NCI-H1092 treated with DMSO at 0.1 percent for 48 hours (cell line): ENCODE results near the gene BBLN.
"Not testable (repeated sequence)": the region's sequence is repeated elsewhere in the genome, so short reads cannot be mapped to it uniquely, and the experiment has no call there.

Experiments
- DNase-seq: peaks from one replicate; lab custom pipeline; 2025; lab: John Stamatoyannopoulos, UW

Gene BBLN

DNA sequence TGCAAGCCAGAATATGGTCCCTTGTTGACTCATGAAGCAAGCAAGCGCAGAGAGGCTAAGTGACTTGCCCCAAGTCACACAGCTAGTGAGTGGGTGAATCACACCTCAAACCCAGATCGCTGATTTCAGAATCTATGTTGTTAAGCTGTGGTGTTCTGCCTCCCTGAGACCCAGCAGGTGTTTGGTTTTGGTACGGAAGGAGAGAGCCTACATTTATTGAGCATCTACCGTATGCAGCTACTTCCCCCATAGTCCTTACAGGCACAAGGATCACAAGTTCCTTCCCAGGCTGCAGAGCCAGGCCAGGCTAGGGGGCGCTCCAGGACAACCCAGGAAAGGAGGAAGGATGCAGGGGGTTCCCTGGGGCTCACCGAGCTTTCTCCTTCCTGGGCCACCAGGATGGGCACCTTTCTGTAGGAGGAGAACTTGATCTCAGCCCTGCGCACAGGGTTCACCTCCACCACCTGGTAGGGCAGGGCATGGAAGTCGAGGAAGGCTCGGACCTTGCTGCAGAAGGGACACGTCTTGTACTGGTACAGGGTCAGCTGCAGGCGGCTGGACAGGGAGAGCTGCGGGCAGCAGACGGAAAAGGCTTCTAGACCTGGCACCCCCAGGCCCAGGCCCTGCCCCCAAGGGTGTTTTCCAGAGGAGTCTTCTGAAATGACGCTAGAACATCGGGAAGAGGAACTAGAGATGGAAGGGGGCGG lies 35.0 kb upstream of the BBLN start:
- DNase-seq = peak; percentile 13

DNA sequence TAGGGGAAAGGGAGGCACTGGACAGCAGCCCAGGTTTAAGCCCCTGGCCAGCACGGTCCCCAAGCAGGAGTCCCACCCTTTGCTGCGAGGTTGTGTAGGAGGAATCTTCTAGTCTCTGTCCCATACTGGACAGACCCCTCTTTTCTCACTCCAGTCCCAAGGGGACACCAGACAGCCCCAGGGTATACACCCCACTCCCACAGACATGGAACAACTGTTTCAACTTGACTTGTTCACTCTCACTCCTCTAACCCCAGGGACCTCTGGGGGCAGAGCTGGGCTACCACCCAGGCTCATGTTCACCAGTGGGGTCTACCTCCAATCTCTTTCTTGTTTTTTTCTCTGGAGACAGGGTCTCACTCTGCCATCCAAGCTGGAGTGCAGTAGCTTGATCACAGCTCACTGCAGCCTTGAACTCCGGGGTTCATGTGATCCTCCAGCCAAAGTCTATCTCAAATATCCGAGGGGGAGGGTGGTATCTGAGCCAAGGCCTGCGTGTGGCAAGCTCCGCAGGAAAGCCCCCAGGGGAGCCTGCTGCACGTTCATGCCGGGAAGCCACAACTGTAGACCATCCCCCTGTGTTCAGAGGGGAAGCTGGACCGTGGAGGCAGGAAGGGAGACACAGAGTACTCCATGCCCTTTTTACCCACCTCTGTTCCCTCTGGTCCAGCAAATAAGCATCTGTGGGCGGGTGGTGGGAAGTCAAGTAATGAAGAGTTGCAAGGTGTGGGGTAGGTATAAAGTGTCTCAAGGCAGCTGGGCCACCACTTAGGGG lies 34.3 kb upstream of the BBLN start:
- DNase-seq = no peak

DNA sequence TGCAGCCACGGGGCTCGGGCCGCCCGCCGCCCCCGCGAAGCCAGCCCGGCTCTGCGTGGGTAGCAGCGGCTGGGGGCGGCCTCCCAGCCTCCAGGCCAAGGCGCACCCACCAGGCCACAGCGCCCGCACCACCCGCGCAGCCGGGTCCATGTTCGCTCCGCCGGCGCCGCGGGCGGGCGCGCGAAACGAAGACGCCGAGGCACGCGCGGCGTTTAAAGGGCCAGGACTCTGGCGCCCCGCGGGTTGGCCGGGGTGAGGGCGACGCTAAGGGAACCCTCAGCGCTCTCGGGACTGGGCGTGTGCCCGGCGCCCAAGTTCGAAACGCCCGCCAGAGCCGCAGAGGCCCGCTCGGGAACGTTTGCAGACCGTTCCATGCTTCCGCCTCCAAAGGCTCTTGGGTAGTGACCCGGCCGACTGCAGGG lies 32.5 kb upstream of the BBLN start, which contains the start of gene PTGES2:
PTGES2 (minus strand) TSS at position 162 of the 422 bp plus-strand sequence; CDS start at position 150, 12 bp downstream.
- peak; percentile 84 for DNase-seq

DNA sequence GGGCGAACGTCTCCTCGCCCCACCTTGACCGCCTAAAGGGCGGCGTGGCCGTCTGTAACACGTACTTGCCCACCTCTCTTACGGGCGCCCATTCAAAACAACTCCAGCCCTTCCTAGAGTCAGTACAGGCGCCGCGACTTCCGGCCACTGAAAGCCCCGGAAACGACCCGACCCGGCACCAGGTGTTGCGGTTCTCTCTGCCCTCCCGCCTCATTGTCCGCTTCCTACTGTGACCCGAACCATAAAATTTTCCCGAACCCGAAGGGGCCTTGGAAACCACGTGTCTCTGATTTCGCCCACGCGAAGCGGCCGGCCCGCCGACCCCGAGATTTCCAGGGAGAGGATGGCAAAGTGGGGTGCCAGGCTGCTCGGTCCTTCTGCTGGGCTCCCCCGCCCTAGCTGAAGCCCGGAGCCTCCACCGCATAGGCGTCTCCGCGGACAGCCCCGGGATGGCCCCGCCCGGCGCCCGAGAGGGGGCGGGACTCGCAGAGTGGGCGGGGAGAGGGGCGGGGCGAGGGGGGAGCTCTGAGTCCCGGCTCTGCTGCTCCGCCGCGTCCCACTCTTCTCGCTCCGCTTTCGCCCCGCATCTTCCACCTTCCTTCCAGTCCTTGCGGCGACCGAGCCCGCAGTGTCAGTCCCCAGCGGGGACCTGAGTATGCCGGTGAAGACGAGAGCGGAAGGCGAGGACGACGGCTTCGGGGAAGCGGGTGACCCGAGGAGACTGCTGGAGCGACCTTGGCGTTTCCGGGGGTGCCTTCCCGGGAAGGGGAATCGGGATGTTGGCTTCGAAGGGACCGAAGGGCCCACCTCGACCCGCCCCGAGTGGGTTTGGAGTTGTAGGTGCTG lies 31.9 kb upstream of the BBLN start:
- DNase-seq = peak; percentile 90

DNA sequence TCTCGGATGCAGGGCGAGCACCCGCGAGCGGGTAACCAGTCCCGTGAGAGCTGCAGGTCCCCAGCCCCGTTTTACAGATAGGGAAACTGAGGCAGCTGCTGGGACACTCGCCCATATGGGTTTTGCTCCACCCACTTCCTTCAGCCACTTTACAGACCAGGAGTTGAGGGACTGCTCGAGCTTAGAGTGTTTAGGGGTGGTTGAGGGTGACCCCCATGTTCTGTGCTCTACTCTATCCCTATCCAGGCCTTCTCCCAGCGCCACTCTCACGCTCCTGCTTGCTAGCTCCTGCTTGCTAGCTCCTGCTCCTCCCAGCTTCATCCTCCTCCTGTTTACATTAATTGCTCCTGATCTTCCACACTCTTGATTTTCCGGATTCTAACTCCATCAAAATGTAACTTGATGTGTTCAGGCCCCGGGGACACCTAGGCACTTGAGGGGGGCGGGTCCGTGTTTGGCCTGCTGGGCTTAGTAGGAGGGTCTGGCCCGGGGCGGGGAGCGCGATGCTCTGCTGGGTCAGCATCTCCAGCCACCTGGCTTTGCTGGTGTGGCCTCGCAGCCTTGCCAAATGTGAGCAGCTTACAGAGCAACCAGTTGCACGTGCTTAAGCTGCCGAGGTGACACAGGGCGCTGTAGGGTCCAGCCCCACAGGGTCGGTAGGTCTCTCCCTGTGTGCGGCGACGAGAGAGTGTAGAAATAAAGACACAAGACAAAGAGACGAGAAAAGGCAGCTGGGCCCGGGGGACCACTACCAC lies 31.1 kb upstream of the BBLN start:
- no peak for DNase-seq

DNA sequence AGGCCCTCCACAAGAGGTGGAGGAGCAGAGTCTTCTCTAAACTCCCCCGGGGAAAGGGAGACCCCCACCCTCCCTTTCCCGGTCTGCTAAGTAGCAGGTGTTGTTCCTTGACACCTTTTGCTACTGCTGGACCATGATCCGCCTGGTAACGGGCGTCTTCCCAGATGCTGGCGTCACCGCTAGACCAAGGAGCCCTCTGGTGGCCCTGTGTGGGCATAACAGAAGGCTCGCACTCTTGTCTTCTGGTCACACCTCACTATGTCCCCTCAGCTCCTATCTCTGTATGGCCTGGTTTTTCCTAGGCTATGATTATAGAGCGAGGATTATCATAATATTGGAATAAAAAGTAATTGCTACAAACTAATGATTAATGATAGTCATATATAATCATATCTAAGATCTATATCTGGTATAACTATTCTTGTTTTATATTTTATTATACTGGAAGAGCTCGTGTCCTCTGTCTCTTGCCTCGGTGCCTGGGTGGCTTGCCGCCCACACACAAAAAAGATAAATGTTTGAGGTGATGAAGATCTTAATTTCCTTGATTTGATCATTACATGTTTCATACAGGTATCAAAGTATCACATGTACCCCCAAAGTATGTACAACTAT lies 30.0 kb upstream of the BBLN start:
- not testable (repeated sequence) for DNase-seq

DNA sequence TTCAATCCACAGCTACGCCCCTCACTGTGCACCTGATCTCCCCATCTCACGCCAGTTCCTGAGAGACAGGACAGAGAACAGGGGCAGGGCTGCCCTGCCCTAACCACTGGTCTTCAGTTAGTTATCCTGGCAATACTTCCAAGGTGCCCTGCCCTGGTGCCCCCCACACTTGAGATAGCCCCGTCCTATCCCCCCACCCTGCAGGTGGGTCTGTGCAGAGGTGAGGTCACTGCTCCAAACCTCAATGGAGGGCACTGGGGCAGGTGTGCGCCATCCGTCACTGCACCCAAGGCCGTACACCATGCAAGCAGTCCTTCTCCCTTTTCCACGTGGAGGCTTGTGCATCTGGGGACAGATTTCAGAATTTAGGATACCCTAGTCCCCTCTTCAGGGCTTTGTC lies 29.4 kb upstream of the BBLN start:
- not testable (repeated sequence) for DNase-seq

DNA sequence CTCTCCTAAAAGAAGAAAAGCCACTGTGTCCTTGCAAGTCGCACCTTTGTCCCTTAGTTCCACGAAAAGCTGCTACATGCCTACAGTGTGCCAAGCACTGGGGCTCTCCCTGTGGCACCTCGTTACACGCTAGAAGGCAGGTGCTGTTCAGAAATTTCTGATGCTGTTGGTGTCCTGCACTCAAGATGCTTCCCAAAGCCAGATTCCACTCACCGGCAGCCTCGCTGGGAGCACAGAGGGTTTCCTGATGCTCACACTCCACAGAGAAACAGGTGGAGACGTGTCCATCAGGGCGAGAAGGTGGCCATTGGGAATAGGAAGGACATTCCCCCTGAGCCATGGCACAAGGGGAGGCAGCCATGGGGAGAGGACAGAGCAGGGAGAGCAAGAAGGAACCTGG lies 28.7 kb upstream of the BBLN start:
- not testable (repeated sequence) for DNase-seq

DNA sequence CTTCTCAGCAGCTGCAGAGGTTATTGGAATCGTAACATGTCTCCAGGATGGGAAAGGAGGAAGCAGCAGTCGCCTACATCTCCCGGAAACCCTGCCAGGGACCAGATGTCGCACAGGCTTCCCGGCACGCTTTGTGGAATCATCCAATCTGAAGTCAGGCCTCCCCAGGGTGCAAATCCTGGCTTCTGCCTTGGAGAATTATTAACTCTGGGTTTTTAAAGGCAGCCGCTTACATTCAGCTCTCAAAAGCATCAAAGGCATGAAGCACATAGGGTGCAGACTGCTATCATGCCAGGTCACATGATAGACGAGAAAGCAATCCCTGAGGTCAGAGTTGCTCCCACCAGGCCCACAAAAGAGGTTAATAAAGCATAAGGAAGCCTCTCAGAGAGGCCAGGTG lies 27.9 kb upstream of the BBLN start:
- not testable (repeated sequence) for DNase-seq

DNA sequence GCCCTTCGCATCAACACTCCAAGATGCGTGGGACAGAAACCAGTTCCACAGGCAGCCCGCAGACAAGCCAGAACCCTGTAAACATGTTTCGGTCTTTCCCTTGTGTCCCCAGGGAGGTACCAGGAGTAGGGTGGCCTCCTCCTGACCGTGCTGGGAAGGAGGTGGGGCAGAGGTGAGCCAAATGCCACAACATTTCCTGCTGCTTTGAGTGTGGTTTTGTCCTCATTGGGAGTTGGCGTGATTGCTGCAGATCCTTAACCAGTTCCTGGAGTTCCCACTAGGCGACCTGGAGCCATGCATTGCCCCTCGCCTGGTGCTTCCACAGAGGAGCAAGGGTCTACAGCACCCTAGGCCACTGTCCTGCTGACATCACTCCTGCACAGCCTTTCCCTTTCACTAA lies 24.5 kb upstream of the BBLN start:
- DNase-seq = not testable (repeated sequence)

DNA sequence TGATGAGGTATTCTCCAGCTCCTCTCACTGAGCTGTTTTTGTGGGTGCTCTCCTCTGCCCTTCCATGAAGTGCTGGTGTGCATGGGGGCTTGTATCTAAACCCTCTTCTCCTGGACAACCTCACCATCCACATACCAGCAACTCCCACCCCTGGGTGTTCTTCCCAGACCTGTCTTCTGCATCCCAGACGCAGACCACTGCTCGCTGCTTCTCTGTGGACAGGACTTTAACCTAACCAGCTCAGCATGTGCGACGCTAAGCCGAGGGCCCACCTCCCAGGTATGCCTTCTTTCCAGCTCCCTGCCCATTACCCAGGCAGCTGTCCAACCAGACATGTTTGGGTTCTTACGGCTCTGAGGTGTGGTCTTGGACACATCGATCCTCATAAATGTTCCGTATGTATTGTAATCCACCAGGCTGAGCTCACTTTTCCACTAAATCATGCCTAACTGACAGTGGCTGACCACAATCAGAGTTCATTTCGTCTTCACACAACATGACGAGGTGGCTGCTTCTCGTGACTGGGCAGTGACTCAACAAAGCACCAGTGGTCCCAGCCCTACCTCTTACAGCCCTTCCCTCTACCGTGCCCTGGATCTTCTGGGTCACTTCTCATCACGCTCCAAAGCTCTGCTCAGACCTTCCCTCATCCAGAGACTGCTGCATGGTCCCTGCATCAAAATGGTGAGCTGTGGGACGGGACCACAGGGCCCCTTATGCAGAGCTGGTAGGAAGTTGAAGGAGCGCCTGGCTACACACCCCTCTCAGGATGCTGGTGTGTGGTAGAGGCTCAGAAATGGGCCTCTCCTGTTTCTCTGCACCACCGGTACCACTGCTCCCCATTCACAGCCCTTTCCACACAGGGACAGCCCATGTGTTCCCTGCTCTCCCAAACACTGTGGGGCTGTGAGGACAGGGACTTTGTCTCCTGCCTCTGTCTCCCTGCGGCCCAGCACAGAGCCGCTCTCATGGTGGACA lies 23.0 kb upstream of the BBLN start:
- DNase-seq = no peak

DNA sequence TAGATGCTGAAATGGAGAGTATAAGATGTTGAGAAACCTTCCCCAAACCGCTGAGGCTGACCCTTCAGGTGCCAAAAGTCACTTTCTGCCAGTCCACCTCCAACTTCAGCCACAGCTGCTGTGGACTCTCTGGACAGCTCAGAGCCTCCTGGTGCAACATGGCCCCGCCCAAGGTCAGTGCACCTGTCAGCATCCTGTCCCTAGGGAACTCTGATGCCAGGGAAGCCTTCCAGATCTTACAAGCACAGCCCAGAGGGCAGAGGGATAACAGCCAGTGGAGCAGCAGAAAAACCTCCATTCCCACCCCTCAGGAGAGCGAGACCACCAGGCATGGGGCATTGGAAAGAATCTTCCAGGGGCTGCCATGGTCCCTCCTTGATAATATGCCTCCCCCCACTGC lies 22.1 kb upstream of the BBLN start:
- no peak for DNase-seq

DNA sequence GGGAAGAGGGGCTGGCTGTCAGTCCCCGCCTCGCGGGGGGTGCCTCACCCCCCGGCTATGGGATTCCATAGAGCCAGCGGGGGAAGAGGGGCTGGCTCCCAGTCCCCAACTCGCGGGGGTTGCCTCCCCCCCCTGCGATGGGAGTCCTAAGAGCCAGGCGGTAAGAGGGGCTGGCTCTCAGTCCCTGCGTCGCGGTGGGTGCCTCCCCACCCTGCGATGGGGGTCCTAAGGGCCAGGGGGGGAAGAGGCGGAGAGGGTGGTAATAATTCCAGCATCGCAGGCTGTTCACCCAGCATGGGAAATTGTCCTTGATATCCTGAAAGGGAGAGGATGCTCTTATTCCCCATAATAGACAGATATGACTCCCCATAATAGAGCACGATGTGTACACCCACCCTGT lies 20.4 kb upstream of the BBLN start:
- DNase-seq = no peak

DNA sequence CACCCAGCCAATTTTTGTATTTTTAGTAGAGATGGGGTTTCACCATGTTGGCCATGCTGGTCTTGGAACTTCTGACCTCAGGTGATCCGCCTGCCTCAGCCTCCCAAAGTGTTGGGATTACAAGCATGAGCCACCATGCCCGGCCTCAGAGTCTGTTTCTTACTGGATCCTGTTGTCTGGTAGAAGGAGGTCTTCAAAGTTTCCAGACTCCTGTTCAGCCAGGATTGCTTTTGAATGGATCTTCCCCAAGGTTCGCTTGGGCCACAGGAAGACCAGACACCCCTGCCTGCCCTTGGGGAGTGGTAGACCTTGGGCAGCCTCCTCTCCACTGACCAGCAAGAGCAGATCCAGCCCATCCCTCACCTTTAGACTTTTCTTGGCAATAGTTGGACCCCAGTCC lies 18.5 kb upstream of the BBLN start:
- no peak for DNase-seq

DNA sequence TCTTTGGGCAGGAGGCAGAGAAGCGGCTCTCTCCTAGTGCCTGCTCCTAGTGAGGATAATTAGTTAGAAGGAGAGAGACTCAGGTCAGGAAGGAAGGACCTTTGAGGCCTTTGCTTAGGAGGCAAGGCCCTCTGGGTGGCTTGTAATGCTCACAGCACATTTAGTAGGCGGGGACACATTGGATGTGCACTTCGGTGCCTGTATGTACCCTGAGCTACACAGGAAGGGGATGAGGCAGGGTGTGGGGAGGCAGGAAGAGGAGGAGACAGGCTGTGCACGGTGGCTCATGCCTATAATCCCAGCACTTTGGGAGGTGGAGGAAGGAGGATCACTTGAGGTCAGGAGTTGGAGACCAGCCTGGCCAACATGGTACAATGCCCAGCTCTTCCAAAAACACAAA lies 18.0 kb upstream of the BBLN start:
- DNase-seq = no peak

DNA sequence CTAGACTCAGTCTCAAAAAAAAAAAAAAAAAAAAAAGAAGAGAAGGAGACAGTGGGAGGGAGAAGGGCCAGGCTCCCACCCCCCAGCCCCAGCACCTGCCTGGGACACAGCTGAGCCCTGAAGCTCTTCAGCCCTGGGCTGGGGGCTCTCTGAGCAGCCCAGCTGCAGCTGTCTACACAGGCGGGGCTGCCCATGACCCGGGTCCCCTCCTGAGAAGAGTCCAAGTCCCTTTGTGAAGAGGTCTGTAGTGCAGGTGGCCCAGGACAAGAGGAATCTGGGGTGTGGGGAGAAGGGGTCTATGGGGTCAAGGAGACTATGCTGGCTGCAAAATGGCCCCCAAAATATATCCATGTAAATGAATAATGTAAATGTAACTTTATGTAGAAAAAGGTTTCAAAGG lies 17.5 kb upstream of the BBLN start:
- no peak for DNase-seq

DNA sequence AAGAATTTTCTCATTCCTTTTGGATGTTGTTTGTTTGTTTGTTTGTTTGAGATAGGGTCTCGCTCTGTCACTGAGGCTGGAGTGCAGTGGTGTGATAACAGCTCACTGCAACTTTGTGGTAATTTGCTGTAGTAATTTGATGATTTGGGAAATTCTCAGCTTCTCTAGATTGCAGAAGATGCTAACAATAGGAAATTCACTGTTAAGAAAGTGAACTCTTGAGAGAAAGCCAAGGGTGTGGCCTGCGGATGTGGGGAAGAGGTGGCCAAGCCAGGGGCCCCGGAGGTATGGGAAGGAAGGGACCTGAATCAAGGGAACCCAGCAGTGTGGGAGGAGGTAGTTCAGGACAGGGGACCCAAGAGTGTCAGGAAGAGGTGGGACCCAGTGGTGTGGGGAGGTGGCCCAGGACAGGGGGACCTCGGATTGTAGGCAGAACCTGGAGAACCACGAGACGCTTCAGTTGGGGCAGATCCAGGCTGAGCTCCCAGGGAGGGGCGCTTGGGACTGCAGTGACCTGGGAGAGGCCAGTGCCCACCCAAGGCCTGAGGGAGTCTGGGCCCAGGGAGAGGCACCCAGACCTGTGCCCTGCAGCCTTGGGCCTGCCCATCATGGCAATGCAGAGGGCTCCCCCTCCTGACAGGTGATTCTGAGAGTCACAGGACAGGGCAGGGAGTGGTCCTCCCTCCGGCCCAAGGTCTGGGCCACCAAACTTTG lies 16.4 kb upstream of the BBLN start:
- no peak for DNase-seq

DNA sequence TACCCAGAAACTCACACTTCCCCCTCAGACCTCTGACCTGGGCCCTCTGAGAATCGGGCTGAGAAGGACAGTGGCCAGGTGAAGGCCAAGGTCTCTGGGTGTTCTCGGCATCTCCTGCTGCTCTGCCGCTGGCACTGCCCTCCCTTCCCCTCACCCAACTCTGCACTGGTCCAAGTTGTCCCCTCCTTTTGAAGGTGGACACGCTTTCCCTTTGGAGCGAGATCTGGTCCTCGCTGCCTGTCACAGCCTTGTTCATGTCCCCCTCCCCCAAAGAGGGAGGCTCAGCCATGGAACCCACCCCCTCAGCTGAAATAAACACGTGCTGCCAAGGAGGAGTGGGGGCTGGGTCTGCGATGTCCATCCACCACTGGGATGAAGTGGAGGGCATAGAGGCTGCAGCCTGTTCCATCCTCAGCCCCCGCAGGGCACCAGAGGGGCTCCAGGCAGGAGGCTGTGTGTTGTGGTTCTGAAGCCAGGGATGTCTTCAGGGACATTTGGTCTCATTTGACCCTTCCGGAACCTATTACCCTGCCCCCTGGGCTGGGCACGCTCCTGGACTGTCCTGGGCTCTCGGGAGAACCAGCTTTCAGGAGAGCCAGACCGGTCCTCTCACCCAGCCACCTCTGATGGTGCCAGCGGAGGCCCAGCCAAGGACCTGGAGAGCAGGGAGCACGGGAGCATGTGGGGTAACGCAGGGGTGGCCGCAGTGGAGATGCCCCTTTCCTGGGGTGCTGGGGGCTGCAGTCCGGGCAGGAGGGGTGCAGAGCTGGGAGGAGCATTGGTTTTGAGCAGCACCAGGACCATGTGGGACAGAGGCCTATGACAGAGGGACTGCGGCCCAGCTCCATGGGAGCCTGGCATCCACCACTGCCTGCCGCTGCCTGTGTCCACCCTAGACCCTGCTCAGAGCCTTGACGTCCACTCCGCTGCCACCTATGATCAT lies 15.6 kb upstream of the BBLN start:
- no peak for DNase-seq
